CD4-positive, alpha-beta T cell treated with Interleukin-17A for 4 hours (primary cell): Measurements from ENCODE around the gene TMEM263.
A peak's percentile ranks its signal among the peaks of the same experiment; 100 is the strongest.
"Not testable (repeated sequence)": the region's sequence is repeated elsewhere in the genome, so short reads cannot be mapped to it uniquely, and the experiment has no call there.

Experiments used
- DNase-seq: peaks from one replicate; pipeline ENCODE4 v3.0.0-alpha.2; 2020; ENCODE audit warnings: mixed read lengths

The TMEM263 gene

DNA sequence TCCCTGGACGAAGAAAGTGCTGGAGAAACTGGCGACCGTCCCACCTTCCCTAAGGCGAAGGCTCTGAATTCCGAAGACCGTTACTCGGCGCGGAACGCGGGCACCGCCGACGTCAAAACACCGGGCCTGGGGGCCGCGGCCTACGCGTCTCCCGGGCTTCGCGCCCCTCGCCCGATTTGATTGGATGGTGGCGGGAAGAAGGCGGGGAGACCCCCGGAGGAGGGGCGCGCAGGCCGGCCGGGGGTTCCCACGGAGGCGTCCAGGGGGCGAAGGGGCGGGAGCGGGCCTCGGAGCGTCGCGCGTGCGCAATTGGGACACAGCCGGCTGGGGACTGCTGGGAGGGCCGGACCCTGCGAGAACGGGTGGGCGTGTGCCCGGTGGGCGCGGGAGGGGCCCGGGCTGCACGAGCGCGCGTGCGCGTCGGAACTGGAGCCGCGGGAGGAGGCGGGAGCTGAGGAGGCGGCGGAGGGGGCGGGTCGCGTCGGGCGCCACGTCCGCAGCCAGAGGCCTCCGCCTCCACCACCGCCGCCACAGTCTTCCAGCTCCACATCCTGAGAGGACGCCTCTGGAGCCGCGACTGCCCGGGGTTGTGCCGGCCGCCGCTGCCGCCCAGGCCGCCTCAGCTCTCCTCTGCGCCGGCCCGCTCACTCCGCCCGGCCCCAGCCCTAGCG is at the start of gene TMEM263:
TMEM263 (plus strand) TSS at position 531 of the 671 bp plus-strand sequence. CDS start 11,210 bp downstream, outside the sequence.
- peak; percentile 96 for DNase-seq

DNA sequence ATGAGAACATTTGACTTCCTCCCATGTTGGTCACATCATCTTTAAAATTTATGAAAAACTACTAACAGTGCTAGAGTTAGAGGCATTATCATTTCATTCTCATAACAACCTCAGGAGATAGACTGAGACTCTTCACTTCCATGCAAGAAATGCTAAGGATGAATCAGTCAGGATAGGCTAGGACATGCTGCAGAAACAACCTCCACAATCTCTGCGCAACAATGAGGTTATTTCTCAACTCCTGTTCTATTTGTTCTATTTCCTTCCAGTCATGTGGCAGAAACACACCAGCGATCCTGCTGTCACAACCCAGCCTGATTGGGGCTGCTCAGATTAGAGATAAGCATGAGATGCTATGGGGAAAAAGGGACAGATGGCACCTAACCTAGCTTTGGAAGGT is 49.0 kb upstream of the TMEM263 start:
- no peak for DNase-seq

DNA sequence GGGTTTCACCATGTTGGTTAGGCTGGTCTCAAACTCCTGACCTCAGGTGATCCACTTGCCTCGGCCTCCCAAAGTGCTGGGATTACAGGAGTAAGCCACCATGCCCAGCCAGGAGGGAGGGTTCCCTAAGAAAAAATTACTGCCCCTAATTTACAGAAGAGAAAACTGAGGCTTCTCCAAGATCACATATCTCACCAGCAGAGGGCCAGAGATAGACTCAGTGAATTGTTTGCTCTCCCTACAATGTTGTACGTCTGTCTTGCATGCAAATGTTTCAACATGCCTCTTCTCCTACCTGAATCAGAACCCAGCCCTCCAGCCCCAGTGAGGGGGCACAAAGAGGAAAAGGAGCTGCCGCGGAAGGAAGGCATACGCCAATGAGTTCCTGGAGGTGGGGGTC is 48.3 kb upstream of the TMEM263 start:
- no peak for DNase-seq

DNA sequence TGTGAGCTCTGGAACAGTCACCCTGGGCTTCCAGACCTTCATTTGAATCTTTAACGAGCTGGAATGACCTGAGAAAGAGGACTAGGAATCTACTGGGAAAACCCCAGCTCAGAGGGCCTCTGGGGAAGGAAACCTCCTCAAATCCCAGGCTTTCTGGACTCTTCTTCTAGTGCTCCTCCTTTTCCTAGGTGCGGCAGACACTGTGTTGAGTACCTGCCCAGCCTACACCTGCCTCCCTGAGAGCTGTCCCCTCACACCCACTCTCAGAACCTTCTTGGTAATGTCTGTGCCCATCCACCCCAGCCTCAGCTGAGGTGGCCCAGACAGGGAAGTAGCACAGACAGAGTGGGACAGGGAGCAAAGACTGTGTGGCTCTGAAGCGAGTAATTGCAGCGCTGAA is 47.9 kb upstream of the TMEM263 start:
- DNase-seq: no peak

DNA sequence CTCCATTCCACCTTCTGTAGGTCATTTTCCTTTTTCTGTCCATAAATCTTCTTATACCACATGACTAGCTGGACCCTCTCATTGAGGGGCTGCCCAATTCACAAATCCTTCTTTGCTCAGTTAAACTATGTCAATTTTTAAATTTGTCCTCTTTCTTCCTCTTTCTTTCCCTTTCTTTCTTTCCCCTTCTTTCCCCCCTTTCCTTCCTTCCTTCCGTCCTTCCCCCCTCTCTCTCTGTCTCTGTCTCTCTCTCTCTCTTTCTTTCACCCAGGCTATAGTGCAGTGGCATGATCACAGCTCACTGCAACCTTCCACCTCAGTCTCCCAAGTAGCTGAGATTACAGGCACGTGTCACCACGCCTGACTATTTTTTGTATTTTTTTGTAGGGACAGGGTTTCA is 47.1 kb upstream of the TMEM263 start:
- no peak for DNase-seq

DNA sequence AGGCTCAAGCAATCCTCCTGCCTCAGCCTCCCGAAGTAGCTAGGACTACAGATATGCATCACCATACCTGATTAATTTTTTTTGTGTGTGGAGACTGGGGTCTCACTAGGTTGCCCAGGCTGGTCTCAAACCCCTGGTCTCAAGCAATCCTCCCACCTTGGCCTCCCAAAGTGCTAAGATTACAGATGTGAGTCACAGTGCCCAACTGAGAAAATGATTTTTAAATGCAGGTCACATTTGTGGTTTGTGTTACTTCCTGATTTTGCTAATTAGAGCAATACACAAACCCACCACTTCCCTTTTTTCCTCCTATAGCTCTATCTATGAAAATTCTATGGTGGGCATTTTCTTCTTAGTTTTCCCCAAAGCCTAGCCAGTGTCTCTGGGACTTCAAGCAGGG is 45.5 kb upstream of the TMEM263 start:
- DNase-seq: no peak

DNA sequence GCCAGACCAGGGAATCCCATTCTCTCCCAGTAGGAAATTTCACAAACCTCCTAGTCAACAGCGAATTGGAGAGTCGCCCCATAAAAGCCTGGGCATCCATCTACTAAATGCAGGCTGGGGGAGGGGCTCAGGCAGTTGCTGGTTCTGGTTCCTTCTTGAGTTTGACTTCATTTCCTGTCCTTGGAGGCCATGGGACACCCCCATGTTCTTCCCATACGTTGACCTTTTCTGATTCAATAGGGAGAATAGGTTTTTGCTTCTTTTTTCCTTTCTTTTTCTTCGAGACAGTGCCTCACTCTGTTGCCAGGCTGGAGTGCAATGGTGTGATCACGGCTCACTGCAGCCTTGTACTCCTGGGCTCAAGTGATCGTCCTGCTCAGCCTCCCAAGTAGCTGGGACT is 44.1 kb upstream of the TMEM263 start:
- DNase-seq: no peak

DNA sequence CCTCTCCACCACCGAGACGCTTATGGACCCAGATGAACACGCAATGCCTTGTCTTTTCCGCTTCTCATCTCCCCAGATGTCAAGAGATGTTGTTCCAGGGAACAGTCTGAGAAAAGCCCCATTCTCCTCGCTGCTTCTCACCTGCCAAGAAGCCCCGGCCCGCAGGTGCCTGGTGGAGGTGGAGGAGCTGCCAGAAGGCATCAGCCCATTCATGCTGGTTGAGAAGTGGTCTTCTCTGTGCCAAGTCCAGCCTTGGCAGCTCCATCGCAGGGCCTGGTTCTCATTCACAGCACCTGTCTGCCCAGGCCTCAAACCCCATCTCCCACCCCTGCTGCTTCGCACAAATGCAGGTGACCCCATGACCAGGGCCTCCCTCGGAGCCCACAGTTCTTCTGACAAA is 42.3 kb upstream of the TMEM263 start:
- DNase-seq: no peak

DNA sequence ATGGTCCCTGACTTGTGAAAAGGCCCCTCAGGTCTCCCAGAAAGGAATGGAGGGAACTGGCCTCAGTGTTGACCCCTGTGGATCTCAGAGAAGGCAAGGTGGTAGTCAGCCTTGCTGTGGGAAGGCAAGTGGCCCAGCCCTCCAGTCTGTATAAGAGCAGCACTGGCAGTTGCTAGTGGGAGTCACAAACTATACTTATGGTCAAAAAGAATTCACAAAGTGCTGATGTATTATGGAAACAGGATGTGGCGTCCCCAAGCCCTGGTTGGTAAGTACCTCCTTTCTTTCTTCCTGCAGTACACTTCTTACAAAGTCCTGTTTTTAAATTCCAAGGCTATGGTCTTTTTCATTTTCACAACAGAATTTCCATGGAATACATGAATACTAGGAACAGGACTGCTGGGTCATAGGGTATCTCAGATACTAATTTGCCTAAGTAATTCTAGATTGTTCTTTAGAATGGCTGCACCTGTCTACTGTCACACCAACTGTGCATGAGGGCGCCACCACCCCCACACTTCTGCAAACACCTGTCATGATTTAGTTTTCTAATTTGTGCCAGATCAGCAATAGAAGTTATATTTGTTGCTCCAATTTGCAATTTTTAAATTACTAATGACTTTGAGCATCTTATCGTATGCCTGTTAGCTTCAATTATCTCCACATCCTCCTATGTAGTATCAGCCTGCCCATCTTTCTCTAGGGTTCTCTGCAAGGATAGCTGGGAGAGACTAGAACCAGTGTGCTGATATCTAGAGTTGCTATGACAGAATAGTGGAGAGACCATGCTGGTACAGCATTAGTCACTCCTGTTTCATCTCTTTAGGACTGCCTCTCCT is 40.7 kb upstream of the TMEM263 start:
- peak; percentile 13 for DNase-seq

DNA sequence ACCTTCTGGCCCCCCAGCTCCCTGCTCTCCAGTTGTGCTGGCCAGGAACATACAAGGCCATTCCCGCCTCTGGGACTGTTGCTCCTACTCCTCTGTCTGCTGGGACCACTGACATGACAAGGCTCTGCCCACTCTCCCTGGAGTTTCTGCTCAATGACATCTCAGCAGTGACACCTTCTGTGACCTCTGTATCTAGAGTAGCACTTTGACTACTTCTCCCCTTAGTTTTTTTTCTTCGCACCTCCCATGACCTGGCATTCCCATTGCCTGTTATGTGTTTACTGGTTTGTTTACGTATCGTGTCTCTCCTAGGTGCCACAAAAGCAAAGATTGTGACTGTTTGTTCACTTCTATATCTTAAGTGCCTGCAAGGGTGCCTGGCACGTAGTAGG is 40.1 kb upstream of the TMEM263 start:
- no peak for DNase-seq

DNA sequence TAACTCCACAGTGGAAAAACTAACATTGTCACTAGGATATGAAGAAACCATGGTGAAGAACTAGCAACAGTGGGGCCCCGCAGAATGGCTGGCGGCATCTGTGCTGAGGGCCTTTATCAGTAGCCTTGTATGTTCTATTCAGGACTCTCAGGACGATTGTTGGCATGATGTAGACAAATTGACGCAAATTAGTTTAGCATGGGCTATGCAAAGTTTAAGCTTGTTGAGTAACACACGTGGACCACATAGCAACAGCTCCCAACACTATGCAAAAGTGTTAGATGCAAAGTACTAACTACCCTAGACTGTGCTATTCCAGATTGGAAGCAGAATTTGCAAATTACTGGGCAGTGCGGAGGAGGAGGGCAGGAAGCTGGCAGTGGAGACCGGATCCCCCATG is 38.2 kb upstream of the TMEM263 start:
- DNase-seq: no peak

DNA sequence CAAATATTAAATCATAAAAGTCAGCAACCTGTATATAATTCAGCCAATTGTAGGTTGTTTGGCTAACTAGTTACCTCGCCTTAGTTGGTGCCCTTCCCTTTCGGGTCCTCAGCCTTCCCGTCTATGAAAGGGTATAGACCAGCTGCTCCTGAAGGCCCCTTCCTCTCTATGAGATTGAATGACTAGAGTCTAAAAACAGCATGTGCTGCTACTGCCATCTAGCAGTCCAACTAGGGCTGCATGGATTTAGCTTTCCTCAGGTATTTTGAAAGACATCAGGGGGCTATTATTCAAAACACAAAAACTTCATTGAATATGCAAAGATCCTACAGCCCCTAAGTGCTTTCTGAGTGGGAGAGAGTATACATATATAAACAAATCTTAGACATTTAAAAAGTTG is 37.0 kb upstream of the TMEM263 start:
- no peak for DNase-seq

DNA sequence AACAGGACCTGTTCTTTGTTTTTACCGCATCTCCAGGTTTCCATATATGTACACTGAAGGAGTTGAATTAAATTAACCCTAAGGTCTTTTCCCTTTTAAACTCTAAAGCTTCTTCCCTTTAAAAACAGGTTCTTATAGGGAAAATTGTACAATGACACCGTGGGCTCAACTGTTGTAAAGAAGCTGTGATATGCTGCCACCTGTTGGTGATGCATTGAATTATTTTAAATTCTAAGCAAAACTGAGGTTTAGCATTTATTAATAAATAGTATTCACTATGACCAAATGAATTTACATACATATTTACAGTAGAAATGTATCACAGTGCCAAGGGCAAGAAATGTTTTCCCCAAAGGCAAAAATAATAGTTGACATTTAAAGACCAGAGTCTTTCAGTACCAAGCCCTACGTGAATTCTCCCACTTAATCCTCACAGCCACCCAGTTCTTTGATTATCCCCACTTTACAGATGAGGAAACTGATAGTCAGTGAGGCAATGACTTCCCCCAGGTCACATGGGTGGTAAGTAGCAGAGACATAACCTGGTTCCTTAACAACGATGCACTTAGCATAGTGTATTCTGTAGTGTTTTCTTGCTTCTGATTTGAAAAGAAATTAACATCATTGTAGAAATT is 35.7 kb upstream of the TMEM263 start:
- DNase-seq: peak; percentile 41

DNA sequence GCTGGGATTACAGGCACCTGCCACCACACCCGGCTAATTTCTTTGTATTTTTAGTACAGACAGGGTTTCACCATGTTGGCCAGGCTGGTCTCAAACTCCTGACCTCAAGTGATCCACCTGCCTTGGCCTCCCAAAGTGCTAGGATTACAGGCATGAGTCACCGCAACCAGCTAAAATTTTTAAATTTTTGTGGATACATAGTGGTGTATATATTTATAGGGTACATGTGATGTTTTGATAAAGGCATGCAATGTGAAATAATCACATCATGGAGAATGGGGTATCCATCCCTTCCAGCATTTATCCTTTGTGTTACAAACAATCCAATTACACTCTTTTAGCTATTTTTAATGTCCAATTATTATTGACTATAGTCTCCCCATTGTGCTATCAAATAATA is 33.7 kb upstream of the TMEM263 start:
- not testable (repeated sequence) for DNase-seq

DNA sequence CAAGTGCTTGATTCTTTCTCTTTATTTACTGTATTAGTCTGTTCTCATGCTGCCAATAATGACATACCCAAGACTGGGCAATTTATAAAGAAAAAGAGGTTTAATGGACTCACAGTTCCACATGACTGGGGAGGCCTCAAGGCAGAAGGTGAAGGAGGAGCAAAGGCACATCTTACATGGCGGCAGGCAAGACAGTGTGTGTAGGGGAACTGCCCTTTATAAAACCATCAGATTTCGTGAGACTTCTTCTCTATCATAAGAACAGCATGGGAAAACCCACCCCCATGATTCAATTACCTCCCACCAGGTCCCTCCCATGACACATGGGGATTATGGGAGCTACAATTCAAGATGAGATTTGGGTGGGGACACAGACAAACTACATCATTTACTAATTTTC is 32.1 kb upstream of the TMEM263 start:
- not testable (repeated sequence) for DNase-seq

DNA sequence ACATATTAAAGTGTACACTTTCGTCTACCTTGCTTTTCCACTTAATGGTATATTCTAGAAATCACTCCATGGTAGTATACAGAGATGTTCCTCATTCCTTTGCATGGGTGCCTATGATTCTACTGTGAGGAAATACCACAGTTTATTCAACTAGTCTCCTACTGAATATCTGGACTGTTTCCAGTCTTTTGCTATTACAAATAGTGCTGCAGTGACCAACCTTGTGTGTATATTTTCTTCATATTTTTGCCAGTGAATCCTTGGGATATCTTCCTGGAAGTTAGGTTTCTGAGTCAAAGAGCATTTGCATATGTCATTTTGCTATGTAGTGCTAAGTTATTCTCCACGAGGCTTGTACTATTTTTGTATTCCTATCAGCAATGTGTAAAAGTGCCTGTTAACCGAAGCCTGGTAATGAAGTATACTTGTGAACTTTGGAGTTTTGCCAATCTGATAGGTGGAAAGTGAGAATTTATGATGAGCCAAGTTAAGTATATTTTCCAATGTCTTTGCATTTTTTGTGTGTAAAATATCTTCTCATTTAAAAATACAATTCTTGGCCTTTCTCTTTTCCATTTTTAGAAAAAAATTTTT is 31.3 kb upstream of the TMEM263 start:
- DNase-seq: no peak

DNA sequence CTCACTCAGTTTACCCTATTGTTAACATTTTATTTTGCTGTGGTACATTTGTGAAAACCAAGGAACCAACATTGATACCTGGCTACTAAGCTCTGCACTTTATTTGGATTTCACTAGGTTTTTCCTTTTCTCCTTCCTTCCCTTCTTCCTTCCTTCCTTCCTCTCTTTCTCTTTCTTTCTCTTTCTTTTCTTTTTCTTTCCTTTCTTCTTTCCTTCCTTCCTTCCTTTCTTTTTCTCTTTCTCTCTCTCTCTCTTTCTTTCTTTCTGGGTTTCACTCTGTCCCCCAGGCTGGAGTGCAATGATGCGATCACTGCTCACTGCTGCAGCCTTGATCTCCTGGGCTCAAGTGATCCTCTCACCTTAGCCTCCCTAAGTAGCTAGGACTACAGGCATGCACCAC is 29.1 kb upstream of the TMEM263 start:
- no peak for DNase-seq

DNA sequence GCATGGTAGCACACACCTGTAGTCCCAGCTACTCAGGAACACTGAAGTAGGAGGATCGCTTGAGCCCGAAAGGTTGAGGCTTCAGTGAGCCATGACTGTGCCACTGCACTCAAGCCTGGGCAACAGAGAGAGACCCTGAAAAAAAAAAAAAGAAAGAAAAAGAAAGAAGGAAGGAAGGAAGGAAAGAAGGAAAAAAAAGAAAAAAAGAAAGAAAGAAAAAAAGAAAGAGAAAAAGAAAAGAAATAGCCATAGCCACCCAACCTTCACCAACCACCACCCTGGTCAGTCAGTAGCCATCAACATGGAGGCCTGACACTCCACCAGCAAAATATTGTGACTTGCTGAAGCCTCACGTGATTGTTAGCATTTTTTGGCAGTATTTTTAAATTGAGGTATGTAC is 21.4 kb upstream of the TMEM263 start:
- DNase-seq: no peak

DNA sequence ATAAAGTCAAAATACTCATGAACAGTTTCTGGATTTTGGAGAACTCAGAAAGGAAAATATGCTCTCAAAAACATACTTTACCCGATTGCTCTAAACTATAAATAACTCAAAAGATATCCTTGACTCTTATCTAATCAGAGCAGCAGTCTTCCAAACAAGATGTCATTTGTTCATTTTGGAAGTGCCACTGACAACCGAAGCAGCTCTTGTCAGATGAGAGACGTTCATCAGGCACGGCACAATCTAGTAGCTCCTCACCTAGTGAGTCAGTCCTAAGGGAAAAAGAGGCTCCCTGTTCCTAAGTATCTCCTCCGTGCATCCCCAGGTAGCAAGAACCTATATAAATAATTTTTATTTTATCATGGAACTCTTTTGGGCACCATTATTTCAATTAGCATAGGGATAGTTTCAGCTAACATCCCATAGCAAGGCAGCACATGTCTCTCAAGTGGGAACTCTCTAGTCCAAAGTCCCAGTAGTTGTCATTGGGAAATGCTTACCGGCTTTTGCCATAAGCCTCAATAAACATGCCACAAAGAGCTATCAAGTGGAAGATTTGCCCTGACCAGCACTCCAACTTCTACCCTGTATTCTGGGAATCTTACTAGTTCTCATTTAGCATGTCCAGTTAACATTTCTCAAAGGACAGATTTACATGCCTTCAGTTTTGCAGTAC is 14.1 kb upstream of the TMEM263 start:
- DNase-seq: no peak

DNA sequence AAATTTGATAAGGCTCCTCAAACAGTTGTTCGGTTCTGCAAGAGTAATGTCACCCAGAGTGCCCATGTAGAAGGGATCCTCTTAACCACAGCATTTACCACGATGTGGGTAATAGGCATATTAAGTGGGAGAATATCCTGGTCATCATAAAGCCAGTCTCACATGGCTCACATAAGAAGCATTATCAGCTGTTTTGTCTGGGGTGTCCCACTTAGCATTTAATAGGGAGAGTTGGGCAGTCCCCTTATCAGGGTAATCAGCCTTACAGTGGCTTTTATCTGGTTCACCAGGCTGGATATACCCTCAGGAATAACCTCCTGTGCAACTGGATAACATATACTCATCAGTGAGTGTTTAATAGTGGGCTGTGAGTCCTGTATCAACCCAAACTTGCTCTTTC is 12.9 kb upstream of the TMEM263 start:
- no peak for DNase-seq

DNA sequence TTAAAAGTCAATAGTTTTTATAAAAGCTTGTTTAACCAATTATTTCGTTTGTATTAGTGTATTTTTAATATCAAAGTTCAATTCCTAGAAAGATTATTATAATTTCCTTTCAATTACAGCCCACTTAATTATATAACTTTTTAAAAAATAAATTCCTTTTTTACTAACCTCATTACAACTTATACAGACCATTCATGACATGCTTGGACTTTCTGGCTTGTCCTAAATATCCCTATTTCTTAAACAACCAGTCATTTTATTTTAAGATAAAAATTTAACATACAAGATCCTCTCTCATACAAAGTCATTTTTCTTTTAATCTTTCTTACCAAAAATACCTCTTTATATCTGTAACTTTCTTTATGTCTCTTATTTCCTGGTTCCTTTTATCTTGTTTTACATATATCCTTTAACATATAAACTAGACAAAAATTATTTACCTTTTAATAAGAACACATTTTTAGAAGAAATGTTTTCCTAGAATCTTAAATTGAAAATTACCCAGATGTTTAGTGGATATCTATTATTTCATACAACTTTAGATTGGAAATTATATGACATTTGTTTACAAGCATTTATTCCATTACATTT is 10.4 kb upstream of the TMEM263 start:
- no peak for DNase-seq

DNA sequence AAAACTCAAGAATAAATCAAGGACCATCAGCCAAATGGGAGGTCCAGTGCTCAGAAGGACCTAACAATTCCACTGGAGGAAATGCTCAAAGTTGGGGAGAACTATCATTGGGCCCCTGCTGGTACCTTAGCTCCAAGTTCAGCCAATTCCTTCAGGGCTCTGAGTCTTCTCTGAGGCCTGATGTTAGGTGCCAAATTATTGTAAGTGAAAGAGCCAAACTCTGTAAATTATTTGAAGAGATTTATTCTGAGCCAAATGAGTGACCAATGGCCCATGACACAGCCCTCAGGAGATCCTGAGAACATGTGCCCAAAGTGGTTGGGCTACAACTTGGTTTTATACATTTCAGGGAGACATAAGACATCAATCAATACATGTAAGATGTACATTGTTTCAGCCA is 8.2 kb upstream of the TMEM263 start:
- DNase-seq: no peak

DNA sequence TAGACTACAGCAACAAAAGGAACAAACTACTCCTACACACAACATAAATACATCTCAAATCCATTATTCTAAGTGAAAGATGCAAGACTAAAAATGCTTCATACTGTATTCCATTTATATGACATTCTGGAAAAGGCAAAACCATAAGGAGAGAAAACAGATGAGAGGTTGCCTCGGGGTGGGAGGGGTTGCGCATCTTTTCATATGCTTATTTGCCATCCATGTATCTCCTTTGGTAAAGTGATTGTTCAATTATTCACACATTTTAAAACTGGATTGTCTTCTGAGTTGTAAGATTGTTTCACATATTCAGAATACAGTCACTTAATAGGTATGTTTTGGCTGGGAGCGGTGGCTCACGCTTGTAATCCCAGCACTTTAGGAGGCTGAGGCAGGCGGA is 5.1 kb upstream of the TMEM263 start:
- no peak for DNase-seq
